ENCODE data around the gene APOB.

DNA sequence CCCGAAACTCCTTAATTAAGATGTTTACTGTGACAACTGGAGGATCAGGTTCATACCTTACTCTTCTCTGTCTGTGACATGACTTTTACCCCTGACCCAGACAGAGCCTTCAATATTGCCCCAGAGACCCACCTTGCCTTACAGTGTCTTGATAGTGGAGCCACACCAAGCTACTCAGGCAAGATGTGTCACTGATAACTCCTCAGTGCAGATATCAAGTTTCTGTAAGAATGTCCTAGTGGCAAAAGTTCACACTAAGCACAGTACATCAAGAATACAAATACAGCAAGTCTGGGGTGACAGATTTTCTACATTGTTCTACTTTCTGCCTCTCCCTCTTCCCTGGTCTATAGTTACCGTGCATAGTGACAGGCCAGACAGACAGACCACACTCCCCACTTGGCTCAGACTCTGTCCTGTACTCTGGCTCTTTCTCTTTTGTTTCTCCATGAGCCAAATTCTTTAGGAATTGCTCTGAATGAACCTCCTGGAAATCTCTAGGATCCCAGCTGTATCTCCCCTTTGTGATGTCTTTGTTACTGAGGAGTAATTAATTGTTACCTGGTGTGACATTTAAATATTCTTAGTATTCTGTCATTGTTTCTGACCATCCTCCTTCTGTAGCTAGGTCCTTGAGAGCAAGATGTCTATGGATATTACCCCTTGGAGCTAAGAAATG lies 24.1 kb upstream of the APOB start:
- TF ChIP-seq TAF1 (IDR thresholded peaks at IDR 0.05; ENCODE audit: borderline replicate concordance, low read depth, low read length) (no peak), SMC3 (IDR thresholded peaks at IDR 0.05; ENCODE audit: low read depth, low read length) (no peak)
- TF ChIP-seq, protein P1, sequence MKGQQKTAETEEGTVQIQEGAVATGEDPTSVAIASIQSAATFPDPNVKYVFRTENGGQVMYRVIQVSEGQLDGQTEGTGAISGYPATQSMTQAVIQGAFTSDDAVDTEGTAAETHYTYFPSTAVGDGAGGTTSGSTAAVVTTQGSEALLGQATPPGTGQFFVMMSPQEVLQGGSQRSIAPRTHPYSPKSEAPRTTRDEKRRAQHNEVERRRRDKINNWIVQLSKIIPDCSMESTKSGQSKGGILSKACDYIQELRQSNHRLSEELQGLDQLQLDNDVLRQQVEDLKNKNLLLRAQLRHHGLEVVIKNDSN (IDR thresholded peaks at IDR 0.05; ENCODE audit: borderline replicate concordance, low read depth) = no peak
